COR-L47 (cell line): Measurements from ENCODE around the gene VPS33A.
A peak's percentile ranks its signal among the peaks of the same experiment; 100 is the strongest.
"Not testable (repeated sequence)": the region's sequence is repeated elsewhere in the genome, so short reads cannot be mapped to it uniquely, and the experiment has no call there.

ENCODE experiments used
- DNase-seq: peaks from one replicate; lab custom pipeline; 2025; lab: John Stamatoyannopoulos, UW

The VPS33A gene

GRCh38 chr12:122204167-122205052 is 61.9 kb downstream of the VPS33A start:
- no peak for DNase-seq

GRCh38 chr12:122203301-122204166 is 62.8 kb downstream of the VPS33A start, which contains the start of gene B3GNT4:
Gene B3GNT4 (plus strand): TSS chr12:122203709. CDS start chr12:122204619, 910 bp downstream.
- peak; percentile 67 for DNase-seq

- DNase-seq: not testable (repeated sequence)
Observed at GRCh38 chr12:122202811-122203210, 63.5 kb downstream of the VPS33A start.

- no peak for DNase-seq
Observed at GRCh38 chr12:122202017-122202416, 64.3 kb downstream of the VPS33A start.

- no peak for DNase-seq
Observed at GRCh38 chr12:122201381-122201780, 64.9 kb downstream of the VPS33A start.

GRCh38 chr12:122200541-122201175 is 65.6 kb downstream of the VPS33A start:
- no peak for DNase-seq

- no peak for DNase-seq
Observed at GRCh38 chr12:122199484-122200355, 66.6 kb downstream of the VPS33A start.

- no peak for DNase-seq
Observed at GRCh38 chr12:122197612-122197966, 68.7 kb downstream of the VPS33A start.

- DNase-seq: no peak
Observed at GRCh38 chr12:122195405-122195804, 70.9 kb downstream of the VPS33A start.

- no peak for DNase-seq
Observed at GRCh38 chr12:122194804-122195203, 71.5 kb downstream of the VPS33A start.

GRCh38 chr12:122192441-122192840 is 73.9 kb downstream of the VPS33A start:
- no peak for DNase-seq

- no peak for DNase-seq
Observed at GRCh38 chr12:122190842-122191668, 75.2 kb downstream of the VPS33A start.

GRCh38 chr12:122189626-122190475 is 76.4 kb downstream of the VPS33A start:
- DNase-seq: no peak

GRCh38 chr12:122187466-122187865 is 78.8 kb downstream of the VPS33A start:
- no peak for DNase-seq

GRCh38 chr12:122185494-122186082 is 80.7 kb downstream of the VPS33A start:
- no peak for DNase-seq

- no peak for DNase-seq
Observed at GRCh38 chr12:122185079-122185478, 81.2 kb downstream of the VPS33A start.

GRCh38 chr12:122184517-122184916 is 81.8 kb downstream of the VPS33A start:
- no peak for DNase-seq

GRCh38 chr12:122183588-122183940 is 82.7 kb downstream of the VPS33A start:
- no peak for DNase-seq

GRCh38 chr12:122182887-122183587 is 83.3 kb downstream of the VPS33A start, which contains the start of gene LRRC43:
Gene LRRC43 (plus strand): TSS chr12:122183123. CDS start chr12:122183145, 22 bp downstream.
- no peak for DNase-seq
